CD4-positive, alpha-beta T cell (primary cell): ENCODE results near the gene RNF167. TPM values are rescaled to one million over a fixed set of nuclear protein-coding genes. Genes with fewer than 3 reads are reported as not detected.
A peak's percentile ranks its signal among the peaks of the same experiment; 100 is the strongest.

Experiments
- ATAC-seq: fragments of 200-7000 bp; cut with Tn5 transposase; one replicate; pipeline ENCODE4 v1.10.0; 2022; ENCODE audit warnings: mild to moderate bottlenecking; ENCODE audit not compliant: poor library complexity
- CTCF ChIA-PET: fragments of 350-600 bp; sonication (Branson Sonifier 250); formaldehyde crosslinking; loops from one replicate; lab custom pipeline; 2021; ENCODE audit warnings: antibody characterized with exemption, inconsistent platforms; lab: Charles Lee
- POLR2A ChIA-PET: fragments of 350-600 bp; sonication (Branson Sonifier 250); formaldehyde crosslinking; loops from one replicate; lab custom pipeline; 2021; ENCODE audit warnings: antibody characterized with exemption, inconsistent platforms; lab: Charles Lee
- DNase-seq, 14 experiments: peaks; one replicate each; pipeline ENCODE4 v3.0.0-alpha.2; 2013 to 2020; ENCODE audit warnings: mixed read lengths in 2 of 14
- H3K27ac ChIP-seq, 2 donors: one replicate each; pipeline versions ENCODE4 v1.5.1 to v1.7.0; 2013; ENCODE audit warnings: low read length in 2 of 2, low read depth in 1 of 2, mild to moderate bottlenecking in 1 of 2
- H3K27me3 ChIP-seq, 2 experiments: 1 replicate in 1 of 2; 2 replicates in 1 of 2; pipeline versions ENCODE4 v1.6.1 to v1.7.0; 2013; ENCODE audit warnings: low read length in 2 of 2, control low read depth in 1 of 2, mild to moderate bottlenecking in 1 of 2, moderate library complexity in 1 of 2; ENCODE audit not compliant: insufficient read depth in 2 of 2, control insufficient read depth in 1 of 2
- H3K36me3 ChIP-seq: one replicate; pipeline ENCODE4 v1.6.1; 2013; ENCODE audit warnings: low read length, control low read depth; ENCODE audit not compliant: insufficient read depth
- H3K4me1 ChIP-seq: one replicate; pipeline ENCODE4 v1.6.1; 2013; ENCODE audit warnings: low read length, control low read depth; ENCODE audit not compliant: insufficient read depth
- H3K4me3 ChIP-seq: one replicate; pipeline ENCODE4 v1.5.1; 2013; ENCODE audit warnings: mild to moderate bottlenecking, low read length, moderate library complexity
- H3K9me3 ChIP-seq, 2 experiments: 1 replicate in 1 of 2; 2 replicates in 1 of 2; pipeline versions ENCODE4 v1.6.1 to v1.7.0; 2013; ENCODE audit warnings: low read length in 2 of 2, mild to moderate bottlenecking in 2 of 2, control low read depth in 1 of 2, moderate library complexity in 1 of 2; ENCODE audit not compliant: control insufficient read depth in 1 of 2, insufficient read depth in 1 of 2
- H3K27ac Mint-ChIP-seq: one replicate; pipeline ENCODE4 v1.8.0; 2020; ENCODE audit warnings: mixed read lengths
- H3K27me3 Mint-ChIP-seq: one replicate; pipeline ENCODE4 v1.8.0; 2021; ENCODE audit warnings: mixed read lengths
- H3K36me3 Mint-ChIP-seq: one replicate; pipeline ENCODE4 v1.8.0; 2021; ENCODE audit warnings: low read depth, mixed read lengths
- H3K4me1 Mint-ChIP-seq: one replicate; pipeline ENCODE4 v1.8.0; 2021; ENCODE audit warnings: low read depth, mixed read lengths
- H3K4me3 Mint-ChIP-seq: one replicate; pipeline ENCODE4 v1.8.0; 2020; ENCODE audit warnings: mild to moderate bottlenecking, mixed read lengths
- H3K9me3 Mint-ChIP-seq: one replicate; pipeline ENCODE4 v1.8.0; 2020; ENCODE audit warnings: mixed read lengths
- intact Hi-C, 2 experiments: fragments of 100-400 bp; cut with DNase I in 1 of 2; cut with micrococcal nuclease in 1 of 2; formaldehyde crosslinking; loops; one replicate each; pipeline versions ENCODE4 v1.15.1 to v1.9.0; 2023 to 2025; cut with DNase I, micrococcal nuclease
- total RNA-seq, 174 experiments: library from RNA in 2 of 174; stranded (reverse) in 2 of 174; gene quantifications; one replicate each; pipeline ENCODE4 v1.2.3 and lab custom pipeline; 2021 to 2026
- TF ChIP-seq, protein P1 (sequence below): fragments of 200-600 bp; IDR thresholded peaks from one replicate; pipeline ENCODE4 v1.8.0; 2022; ENCODE audit warnings: antibody characterized with exemption, mild to moderate bottlenecking

RNF167 gene
- total RNA-seq, 2 experiments from 2014 or later, result 59.3 to 62.8 TPM

DNA sequence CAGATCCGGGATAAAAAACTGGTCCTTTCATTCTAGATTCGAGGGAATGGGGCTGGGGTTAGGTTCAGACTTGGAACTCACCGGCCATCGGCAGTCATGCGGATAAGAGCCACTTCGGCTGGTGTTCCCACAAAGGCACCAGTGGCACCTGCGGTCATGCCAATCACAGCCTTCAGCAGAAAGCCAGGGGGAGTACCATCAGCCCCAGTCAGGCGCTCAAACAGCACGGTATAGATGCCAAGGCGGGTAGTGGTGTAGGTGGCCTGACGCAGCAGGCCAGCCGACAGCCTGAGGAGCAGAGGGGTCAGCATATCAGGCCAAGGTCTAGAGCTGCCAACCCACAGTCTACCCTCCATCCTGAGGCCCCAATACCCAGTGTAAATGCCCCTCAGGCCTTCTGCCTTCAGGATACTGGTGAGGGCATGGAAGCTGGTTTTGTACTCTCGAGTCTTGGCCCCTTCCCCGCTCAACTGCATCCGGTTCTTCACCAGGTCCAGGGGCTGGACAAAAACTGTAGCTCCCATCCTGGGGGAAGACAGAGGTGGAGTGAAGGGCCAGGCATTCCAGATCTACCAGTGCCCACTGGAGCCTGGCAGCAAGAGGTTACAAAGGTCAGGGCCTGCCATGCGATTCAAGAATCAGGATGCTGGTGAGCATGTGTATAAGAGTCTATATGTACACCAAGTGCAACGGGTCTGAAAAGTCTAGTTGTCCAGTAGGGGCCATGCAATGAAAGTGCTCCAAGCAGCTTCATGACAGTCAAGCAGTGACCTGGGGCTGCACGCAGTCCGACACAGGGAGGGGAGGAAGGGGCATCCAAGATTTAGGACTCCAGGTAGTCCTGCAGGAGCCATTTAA lies 1.2 kb upstream of the RNF167 start:
- H3K27me3 Mint-ChIP-seq, result no peaks in the 10 kb centered on the region
- Histone ChIP-seq H3K4me1 (peaks cover 64% of the 10 kb centered on the region), H3K27ac (peak overlapping the region; percentile 77 to 83), H3K36me3 (peaks cover 44% of the 10 kb centered on the region), H3K27me3 (no peaks in the 10 kb centered on the region), H3K4me3 (peak overlapping the region; percentile 100), H3K9me3 (no peaks in the 10 kb centered on the region)
- intact Hi-C loops, result loop anchor here in 1 of 2 experiments (2.0 kb wide), 2 partner anchors 30 to 60 kb away; no protein-coding TSS in a partner anchor
- POLR2A ChIA-PET, result interaction anchor here (0.9 to 6.2 kb wide), 20 partner anchors 10 to 795 kb away, joined by 3 to 195 read pairs (median 8); partner anchors contain the start of genes C17orf107, CAMTA2, CHRNE and CYB5D2
- no peak for DNase-seq
- no peak for ATAC-seq
- peak overlapping the region; percentile 90 for H3K27ac Mint-ChIP-seq
- CTCF ChIA-PET, result interaction anchor here (0.5 to 2.0 kb wide), 7 partner anchors 28 to 500 kb away, joined by 3 to 14 read pairs (median 4); partner anchors contain the start of genes C1QBP, CAMTA2, CHRNE and SPAG7
- peak overlapping the region; percentile 99 for H3K4me3 Mint-ChIP-seq
- no peaks in the 10 kb centered on the region for H3K9me3 Mint-ChIP-seq
- H3K36me3 Mint-ChIP-seq, result peaks cover 55% of the 10 kb centered on the region
- peaks cover 58% of the 10 kb centered on the region for H3K4me1 Mint-ChIP-seq
- TF ChIP-seq, protein P1, sequence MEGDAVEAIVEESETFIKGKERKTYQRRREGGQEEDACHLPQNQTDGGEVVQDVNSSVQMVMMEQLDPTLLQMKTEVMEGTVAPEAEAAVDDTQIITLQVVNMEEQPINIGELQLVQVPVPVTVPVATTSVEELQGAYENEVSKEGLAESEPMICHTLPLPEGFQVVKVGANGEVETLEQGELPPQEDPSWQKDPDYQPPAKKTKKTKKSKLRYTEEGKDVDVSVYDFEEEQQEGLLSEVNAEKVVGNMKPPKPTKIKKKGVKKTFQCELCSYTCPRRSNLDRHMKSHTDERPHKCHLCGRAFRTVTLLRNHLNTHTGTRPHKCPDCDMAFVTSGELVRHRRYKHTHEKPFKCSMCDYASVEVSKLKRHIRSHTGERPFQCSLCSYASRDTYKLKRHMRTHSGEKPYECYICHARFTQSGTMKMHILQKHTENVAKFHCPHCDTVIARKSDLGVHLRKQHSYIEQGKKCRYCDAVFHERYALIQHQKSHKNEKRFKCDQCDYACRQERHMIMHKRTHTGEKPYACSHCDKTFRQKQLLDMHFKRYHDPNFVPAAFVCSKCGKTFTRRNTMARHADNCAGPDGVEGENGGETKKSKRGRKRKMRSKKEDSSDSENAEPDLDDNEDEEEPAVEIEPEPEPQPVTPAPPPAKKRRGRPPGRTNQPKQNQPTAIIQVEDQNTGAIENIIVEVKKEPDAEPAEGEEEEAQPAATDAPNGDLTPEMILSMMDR, result no peak

DNA sequence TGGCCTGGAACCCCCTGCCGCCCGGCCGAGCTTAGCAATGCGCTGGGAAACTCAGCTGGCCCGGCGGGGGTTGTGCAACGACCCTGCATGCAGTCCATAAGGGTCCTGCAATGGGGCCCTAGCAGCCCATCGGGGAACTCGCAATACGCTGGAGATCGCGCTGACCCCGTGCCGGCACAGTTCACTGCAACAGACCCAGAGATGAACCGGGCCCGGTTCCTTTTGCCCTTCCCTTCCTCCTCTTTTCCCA lies 597 bp upstream of the RNF167 start:
- Histone ChIP-seq H3K4me1 (peaks cover 64% of the 10 kb centered on the region), H3K9me3 (no peaks in the 10 kb centered on the region), H3K27me3 (no peaks in the 10 kb centered on the region), H3K36me3 (peaks cover 47% of the 10 kb centered on the region), H3K4me3 (peak overlapping the region; percentile 100), H3K27ac (peak overlapping the region; percentile 77 to 83)
- Mint-ChIP-seq H3K9me3 (no peaks in the 10 kb centered on the region), H3K27ac (peak overlapping the region; percentile 90), H3K27me3 (no peaks in the 10 kb centered on the region), H3K4me1 (peaks cover 58% of the 10 kb centered on the region), H3K36me3 (peaks cover 56% of the 10 kb centered on the region), H3K4me3 (peak overlapping the region; percentile 99)
- no peak for ATAC-seq
- TF ChIP-seq, protein P1, result no peak
- peak in 2 of 14 experiments; percentile 9 to 10 for DNase-seq
- intact Hi-C loops, result loop anchor here in 1 of 2 experiments (2.0 kb wide), 2 partner anchors 31 to 59 kb away; no protein-coding TSS in a partner anchor
- ChIA-PET POLR2A (interaction anchor here (0.7 to 6.2 kb wide), 30 partner anchors 10 to 796 kb away, joined by 3 to 195 read pairs (median 6); partner anchors contain the start of genes ARRB2, C17orf107, CAMTA2 and CHRNE), CTCF (interaction anchor here (1.1 to 2.0 kb wide), 7 partner anchors 28 to 500 kb away, joined by 3 to 14 read pairs (median 4); partner anchors contain the start of genes C17orf107, C1QBP, CAMTA2 and CHRNE)

- POLR2A ChIA-PET, result interaction anchor here (0.8 to 6.2 kb wide), 23 partner anchors 9 to 797 kb away, joined by 3 to 195 read pairs (median 7); partner anchors contain the start of genes ARRB2, C17orf107, CAMTA2 and CYB5D2
- Histone ChIP-seq H3K4me1 (peaks cover 74% of the 10 kb centered on the region), H3K4me3 (peak overlapping the region; percentile 100), H3K36me3 (peaks cover 59% of the 10 kb centered on the region), H3K27me3 (no peaks in the 10 kb centered on the region), H3K27ac (peak overlapping the region; percentile 89 to 91), H3K9me3 (peaks cover 0 to 1% of the 10 kb centered on the region in 2 experiments)
- peak overlapping the region; percentile 99 for H3K4me3 Mint-ChIP-seq
- peaks cover 66% of the 10 kb centered on the region for H3K4me1 Mint-ChIP-seq
- peak in 10 of 14 experiments; percentile 28 to 75 (median 48) for DNase-seq
- H3K36me3 Mint-ChIP-seq, result peaks cover 66% of the 10 kb centered on the region
- ATAC-seq, result no peak
- CTCF ChIA-PET, result interaction anchor here (1.1 to 2.0 kb wide), 7 partner anchors 27 to 498 kb away, joined by 3 to 14 read pairs (median 4); partner anchors contain the start of genes C17orf107, C1QBP, CAMTA2 and CHRNE
- intact Hi-C loops, result loop anchor here (1.0 to 5.0 kb wide), 5 partner anchors 8 to 47 kb away; partner anchors contain the start of genes SPAG7 (in 2 of the 2), CAMTA2 (in 1 of the 2), CHRNE (in 1 of the 2) and PFN1 (in 1 of the 2)
- peak overlapping the region; percentile 90 for H3K27ac Mint-ChIP-seq
- TF ChIP-seq, protein P1, result no peak
- no peaks in the 10 kb centered on the region for H3K27me3 Mint-ChIP-seq
- H3K9me3 Mint-ChIP-seq, result no peaks in the 10 kb centered on the region
Observed at GRCh38 chr17:4940555-4941318, 669 bp downstream of the RNF167 start.
